Measurements from ENCODE around the gene RRM2. TPM values are rescaled to one million over a fixed set of nuclear protein-coding genes. Genes with fewer than 3 reads are reported as not detected.

The RRM2 gene
- total and polyA plus RNA-seq, 2 of the 4 experiments (the other 2 are of a cell fraction) = 53.6 to 68.5 TPM

DNA sequence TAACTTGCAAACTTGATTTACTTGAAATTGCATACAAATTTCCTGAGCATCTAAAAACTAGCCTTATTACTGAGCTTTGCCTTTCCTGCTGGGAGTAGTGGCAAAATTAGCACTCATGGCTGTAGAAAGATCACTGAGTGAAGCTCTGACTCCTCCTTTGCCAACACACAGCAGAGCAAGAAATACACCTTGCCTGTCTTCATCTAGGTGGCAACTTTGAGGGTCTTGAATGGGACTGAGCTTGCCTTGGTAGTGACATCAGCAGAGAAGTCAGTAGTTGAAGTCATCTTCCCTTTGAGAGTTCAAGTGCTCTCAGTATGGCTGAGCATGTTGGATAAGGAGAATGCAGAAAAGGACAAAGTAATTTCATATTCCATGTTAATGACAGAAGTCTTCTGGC, 5.9 kb downstream of the RRM2 start:
- no peak overlapping the region for H3K18ac ChIP-seq (ENCODE audit: low read depth, low read length)
- H3K4me1 ChIP-seq (ENCODE audit: control insufficient read depth, insufficient read depth, low read length) = peaks cover 8% of the 10 kb centered on the region
- ChIA-PET POLR2A (ENCODE audit: unreplicated experiment) (no interaction called here), CTCF (interaction anchor here (0.6 to 1.7 kb wide), 3 partner anchors 56 to 1262 kb away, joined by 3 read pairs; no protein-coding TSS in a partner anchor)
- no peak overlapping the region for H4K5ac ChIP-seq (ENCODE audit: low read depth, low read length)
- H3K4ac ChIP-seq (ENCODE audit: low read depth, low read length) = no peak overlapping the region
- H2BK5ac ChIP-seq (ENCODE audit: low read depth, low read length, poor library complexity, severe bottlenecking) = no peak overlapping the region
- DNase-seq = no peak
- no peak for TF ChIP-seq BHLHE40 (IDR thresholded peaks at IDR 0.05; ENCODE audit: low read depth, low read length)
- H2AK5ac ChIP-seq (ENCODE audit: low read depth, low read length) = no peak overlapping the region
- H3K27ac ChIP-seq (ENCODE audit: insufficient read depth, low read length) = no peak overlapping the region
- no peak overlapping the region for H3K14ac ChIP-seq (replicated peaks; ENCODE audit: low read depth, low read length)
- no peak overlapping the region for H3K4me3 ChIP-seq (ENCODE audit: insufficient read depth, low read depth, low read length)
- no peaks in the 10 kb centered on the region for H3K27me3 ChIP-seq (ENCODE audit: control insufficient read depth, insufficient read depth, low read length)
- H2AFZ ChIP-seq (replicated peaks; ENCODE audit: low read length, poor library complexity) = no peak overlapping the region
- H3K9me3 ChIP-seq (ENCODE audit: control insufficient read depth, insufficient read depth, low read length) = no peaks in the 10 kb centered on the region
- H3K9me1 ChIP-seq (ENCODE audit: insufficient read depth, low read length) = peaks cover 7% of the 10 kb centered on the region
- no peak overlapping the region for H2AK9ac ChIP-seq (replicated peaks; ENCODE audit: low read depth, low read length, poor library complexity)
- ATAC-seq (ENCODE audit: low read depth) = no peak
- H3K9ac ChIP-seq (ENCODE audit: low read depth, low read length) = no peak overlapping the region
- H3K56ac ChIP-seq (ENCODE audit: extremely low read depth, insufficient read depth, low read length) = no peak overlapping the region
- no peak overlapping the region for H4K91ac ChIP-seq (ENCODE audit: insufficient read depth, low read depth, low read length)
- H4K8ac ChIP-seq (ENCODE audit: low read depth in 2 of 2, low read length in 2 of 2) = no peak overlapping the region
- intact Hi-C loops (cut with micrococcal nuclease) = no loop called here
- no peak overlapping the region for H2BK15ac ChIP-seq (ENCODE audit: low read depth, low read length)
- no peak overlapping the region for H2BK20ac ChIP-seq (ENCODE audit: low read depth, low read length)
- no peak overlapping the region for H3K23ac ChIP-seq (ENCODE audit: low read depth, low read length)
- H4K20me1 ChIP-seq (ENCODE audit: insufficient read depth, low read length) = peaks cover 25% of the 10 kb centered on the region
- BruUV-seq (replicated peaks) = no TSS peak
- in situ Hi-C loops (cut with MboI; ENCODE audit: low sequenced_read_pairs) = no loop called here
- no peak overlapping the region for H3K4me2 ChIP-seq (ENCODE audit: low read depth, low read length)
- H2BK120ac ChIP-seq (ENCODE audit: low read depth, low read length) = no peak overlapping the region
- dilution Hi-C loops (cut with HindIII; ENCODE audit: low sequenced_read_pairs, unreplicated experiment) = no loop called here
- peaks cover 2% of the 10 kb centered on the region; the same call in 1 of the 2 replicates for H3K36me3 ChIP-seq (ENCODE audit: control insufficient read depth, insufficient read depth, low read length)
- H3K79me1 ChIP-seq (ENCODE audit: low read depth in 1 of 2, low read length in 2 of 2) = peaks cover 34 to 53% of the 10 kb centered on the region in 2 experiments
